HEK293 (cell line): ENCODE results near the gene MBD3L1.

Experiments used
- HOXC10 ChIP-seq: sonication (generic); formaldehyde crosslinking; IDR thresholded peaks from 2 replicates; pipeline ENCODE4 v1.8.1; 2023; ENCODE audit warnings: mild to moderate bottlenecking, missing genetic modification reagents
- PBX3 ChIP-seq: sonication (generic); formaldehyde crosslinking; IDR thresholded peaks from 2 replicates; pipeline ENCODE4 v1.8.1; 2022; ENCODE audit warnings: mild to moderate bottlenecking, moderate library complexity, missing genetic modification reagents
- YY1 ChIP-seq: fragments of 450-650 bp; formaldehyde crosslinking; IDR thresholded peaks from 2 replicates; pipeline ENCODE4 v1.5.1; 2018; ENCODE audit warnings: missing biosample characterization, missing genetic modification characterization
- ZNF121 ChIP-seq: fragments of 450-650 bp; formaldehyde crosslinking; IDR thresholded peaks from 2 replicates; pipeline ENCODE4 v1.5.1; 2016; ENCODE audit warnings: missing biosample characterization, missing genetic modification characterization
- ZNF416 ChIP-seq: fragments of 450-650 bp; formaldehyde crosslinking; IDR thresholded peaks from 2 replicates; pipeline ENCODE4 v1.5.1; 2016; ENCODE audit warnings: missing biosample characterization, missing genetic modification characterization
- ZNF549 ChIP-seq: fragments of 450-650 bp; IDR thresholded peaks from 2 replicates; pipeline ENCODE4 v1.5.1; 2018; ENCODE audit warnings: missing biosample characterization, missing genetic modification characterization, mild to moderate bottlenecking, inconsistent platforms, moderate library complexity
- ZNF670 ChIP-seq: fragments of 450-650 bp; formaldehyde crosslinking; IDR thresholded peaks from 2 replicates; pipeline ENCODE4 v1.5.1; 2016; ENCODE audit warnings: missing biosample characterization, missing genetic modification characterization, low read depth

- TF ChIP-seq ZNF121 (tag by site-specific recombination): no peak
- no peak for TF ChIP-seq PBX3 (CRISPR knock-in tag)
- no peak for TF ChIP-seq ZNF416 (tag by site-specific recombination)
- no peak for TF ChIP-seq ZNF670 (tag by site-specific recombination)
- no peak for TF ChIP-seq HOXC10 (CRISPR knock-in tag)
- TF ChIP-seq ZNF549 (tag by site-specific recombination): no peak
- no peak for TF ChIP-seq YY1 (tag by site-specific recombination)
These were observed 14.6 kb downstream of the MBD3L1 start for GRCh38 chr19:8846819-8847218.
